ENCODE results near the gene RIMBP2.

The RIMBP2 gene

DNA sequence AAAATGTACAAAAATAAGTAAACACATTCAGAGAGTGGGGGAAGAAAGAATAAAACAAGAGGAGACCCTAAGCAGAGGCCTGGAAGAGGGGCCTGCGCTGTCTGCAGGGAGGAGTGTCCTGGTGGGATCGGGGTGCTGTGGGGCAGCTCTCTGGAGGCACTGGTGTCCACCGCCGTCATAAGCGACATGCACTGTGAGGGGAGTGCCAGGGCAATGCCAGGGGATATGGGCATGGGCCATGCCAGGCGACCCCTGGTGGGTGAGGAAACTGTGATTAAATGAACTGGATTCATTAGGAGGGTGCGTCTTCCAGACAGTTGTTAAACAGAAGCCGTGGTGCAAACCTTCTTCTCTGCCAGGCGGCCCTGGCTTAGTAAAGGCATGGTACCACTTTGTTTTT, 261.8 kb downstream of the RIMBP2 start:
- DNase-seq, result no peak

DNA sequence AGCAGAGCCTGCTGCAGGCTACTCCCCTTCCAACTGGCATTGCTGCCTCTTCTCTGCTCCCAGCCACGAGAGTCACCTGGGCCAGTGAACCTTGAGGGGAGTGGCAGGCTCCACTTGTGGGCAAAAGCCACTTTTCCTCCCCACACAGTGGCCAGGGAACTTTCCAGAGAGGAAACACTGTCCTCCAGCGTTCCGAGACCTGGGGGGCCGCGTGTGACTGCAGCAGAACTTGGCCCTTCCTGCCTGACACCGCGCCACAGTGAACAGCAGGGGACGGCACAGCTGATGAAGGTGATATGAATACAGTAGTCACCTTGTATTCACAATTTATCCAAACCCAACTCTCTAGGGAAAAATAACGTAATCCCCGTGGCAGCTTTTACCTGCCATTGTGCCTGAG, 263.6 kb downstream of the RIMBP2 start:
- DNase-seq, result no peak

DNA sequence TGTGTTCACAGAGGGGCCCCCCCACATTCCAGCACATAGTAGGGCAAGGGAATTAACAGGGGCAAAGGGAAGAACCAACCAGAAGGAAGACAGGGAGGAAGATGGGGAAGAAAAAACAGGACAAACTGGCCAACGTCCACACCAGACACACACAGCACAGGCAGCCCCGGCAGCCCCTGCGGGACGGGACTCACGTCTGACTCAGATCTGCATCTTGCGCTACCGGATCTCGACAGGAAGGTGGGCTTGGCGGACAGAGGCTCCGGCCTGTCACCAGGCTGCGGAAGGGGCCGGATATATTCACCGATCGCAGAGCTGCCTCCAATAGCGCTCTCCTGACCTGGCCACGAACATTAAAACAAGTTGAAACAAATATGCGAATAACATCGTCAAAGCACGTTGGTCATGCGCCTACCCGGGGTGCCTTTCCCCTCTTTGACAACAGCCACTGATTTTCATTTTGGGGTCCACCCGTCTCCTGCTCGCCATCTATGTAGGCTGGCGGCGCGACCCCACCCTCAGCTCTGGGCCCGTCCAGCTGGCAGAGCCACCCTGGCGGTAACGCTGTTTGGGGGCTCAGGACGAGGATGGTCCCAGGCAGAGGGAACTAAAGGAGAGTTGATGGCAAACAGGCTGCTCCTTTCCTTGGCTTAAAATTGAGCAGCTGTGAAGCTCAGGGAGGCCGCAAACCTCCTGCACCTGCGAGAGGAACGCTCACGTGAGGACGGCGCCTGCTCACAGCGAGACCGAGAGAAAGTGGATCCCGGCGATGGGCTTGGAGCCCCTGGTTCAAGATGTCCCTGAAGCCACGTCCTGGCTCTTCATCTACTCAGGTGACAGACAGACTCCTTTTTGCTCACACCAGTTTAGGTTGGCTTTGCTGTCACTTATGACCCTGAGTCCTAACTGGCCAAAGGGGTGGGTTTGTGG, 264.8 kb downstream of the RIMBP2 start:
- DNase-seq, result no peak

DNA sequence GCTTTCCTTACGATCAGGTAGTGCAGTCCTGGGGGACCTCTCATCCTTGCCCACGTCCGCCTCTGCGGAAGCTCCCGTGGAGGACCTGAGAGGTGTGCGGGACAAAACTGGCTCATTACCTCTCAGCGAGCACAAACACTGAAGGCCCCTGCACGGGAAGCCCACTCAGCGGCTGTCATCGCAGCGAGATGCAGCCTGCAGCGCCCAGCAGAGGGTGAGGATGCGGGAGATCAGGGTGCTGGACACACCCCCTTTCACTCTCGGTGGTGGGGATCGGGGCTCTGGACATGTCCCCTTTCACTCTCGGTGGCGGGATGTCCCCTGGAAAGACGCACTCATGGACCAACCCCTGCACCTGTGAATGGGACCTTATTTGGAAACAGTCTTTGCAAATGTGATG, 266.8 kb downstream of the RIMBP2 start:
- DNase-seq, result no peak

DNA sequence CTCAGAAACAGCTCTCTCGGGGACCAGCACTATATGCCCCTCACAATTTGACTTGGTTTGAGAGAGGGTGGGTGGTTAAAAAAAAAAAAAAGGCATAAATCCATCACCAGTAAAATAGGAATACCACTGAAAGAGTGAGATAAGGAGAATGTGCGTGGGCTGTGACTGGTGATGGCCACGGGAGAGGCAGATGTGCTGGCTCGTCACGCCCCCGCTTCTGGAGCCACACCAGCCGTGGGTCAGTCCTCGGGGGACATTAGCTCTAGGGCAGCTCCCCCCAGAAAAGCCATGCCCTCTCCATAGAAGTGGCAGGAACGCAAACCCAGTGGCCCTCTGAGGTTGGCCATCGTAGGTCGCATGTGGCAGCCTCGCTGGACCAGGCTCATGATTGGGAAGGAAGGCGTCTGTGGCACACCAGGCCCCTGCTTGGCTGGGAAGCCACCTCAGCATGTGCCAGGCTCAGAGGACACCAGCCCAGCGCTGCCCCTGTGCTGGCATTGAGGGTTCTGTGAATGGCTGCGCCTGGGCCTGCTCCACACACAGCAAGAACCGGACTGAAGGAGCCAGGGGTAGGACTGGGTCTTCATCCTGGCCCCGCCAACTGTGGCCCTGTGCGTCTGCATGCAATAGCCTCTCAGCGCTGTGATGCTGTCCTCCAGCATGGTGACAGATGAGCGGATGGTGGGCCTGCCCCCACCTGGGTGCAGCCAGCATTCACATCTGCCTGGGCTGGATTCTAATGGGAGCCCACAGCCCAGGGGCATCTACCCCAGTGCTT, 267.9 kb downstream of the RIMBP2 start:
- DNase-seq, result no peak

DNA sequence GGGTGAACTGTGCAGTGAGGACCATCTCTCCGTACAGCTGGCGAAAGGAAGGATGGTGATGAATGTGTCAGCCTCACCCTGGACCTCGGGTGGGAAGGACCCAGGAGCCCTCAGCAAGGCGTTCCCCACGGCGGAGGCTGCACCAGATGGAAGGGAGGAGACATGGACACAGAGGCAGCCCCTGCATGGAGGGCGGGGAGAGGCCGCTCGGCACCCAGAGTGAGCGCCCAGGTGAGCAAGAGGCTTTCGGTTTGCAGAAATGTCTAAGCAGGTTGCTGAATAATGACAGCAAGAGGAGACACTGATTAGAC, 268.5 kb downstream of the RIMBP2 start:
- no peak for DNase-seq

DNA sequence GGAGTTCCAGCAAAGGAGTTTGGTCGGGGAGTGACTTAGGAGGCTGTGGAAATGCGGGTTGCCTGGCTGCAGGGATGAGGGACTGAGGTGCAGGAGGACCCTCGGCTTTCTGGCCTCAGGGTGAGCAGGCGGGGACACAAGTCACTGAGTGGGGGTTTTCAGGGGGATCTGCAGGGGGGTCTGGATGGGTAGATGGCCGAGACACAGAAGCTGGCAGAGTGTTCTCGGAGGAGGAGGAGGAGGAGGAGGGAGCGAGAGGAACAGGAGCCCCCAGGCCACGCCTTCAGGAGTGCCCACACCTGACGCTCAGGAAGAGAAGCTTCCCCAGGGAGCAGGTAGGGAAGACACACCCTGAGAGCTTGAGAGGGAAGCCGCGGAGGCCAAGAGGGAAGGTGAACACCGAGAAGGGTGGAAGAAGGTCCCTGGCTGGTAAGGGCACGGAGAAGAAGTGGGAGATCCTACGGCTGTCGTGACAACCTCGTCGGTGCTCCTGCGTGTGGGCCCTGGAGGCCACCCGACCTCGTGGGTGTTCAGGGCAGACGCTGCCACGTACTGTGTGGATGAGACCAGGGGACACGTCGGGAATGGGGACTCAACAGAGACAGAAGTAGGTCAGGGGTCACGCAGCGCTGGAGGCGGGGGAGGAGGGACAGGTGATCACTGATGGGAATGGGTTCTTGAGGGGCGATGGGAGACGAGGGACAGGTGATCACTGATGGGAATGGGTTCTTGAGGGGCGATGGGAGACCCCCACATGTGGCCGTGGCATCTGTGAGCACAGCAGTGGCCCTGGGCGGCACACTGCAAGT, 269.0 kb downstream of the RIMBP2 start:
- no peak for DNase-seq

DNA sequence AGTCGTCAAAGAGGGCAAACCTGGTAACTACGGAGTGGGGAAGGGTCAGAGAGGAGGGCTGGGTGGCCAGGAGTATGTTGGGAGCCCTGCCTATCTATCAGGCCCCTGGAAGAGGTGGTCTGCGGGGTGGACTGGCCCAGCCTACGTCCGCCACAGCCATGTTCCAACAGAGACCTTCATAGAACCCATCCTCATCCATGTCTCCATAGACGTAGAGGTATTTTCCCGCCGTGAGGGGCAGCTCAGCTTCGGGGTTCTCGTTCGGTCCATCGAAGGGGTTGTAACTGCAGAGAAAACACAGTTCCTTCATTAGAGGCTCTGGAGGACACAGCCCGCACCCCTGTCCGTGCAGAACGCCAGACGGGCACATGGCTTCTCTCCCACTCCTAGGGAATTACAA, 271.1 kb downstream of the RIMBP2 start:
- no peak for DNase-seq

DNA sequence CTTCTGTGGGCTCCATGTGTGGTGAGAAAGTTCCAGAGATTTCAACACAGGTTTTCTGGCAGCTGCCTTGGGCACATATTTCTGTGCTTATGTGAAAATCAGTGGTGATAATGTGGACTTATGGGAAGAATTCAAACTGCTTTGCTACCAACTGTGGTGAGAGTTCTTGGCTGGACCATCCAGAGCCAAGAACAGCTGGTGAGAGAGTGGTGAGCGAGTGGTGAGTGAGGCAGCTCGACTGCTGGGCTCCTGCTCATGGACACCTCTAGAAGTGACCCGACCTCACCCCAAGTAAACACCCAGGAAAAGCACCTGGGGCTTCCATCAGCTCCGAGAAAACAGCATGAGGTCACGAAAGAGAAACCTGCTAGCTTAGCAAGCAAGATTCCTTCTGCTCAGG, 272.0 kb downstream of the RIMBP2 start:
- no peak for DNase-seq

DNA sequence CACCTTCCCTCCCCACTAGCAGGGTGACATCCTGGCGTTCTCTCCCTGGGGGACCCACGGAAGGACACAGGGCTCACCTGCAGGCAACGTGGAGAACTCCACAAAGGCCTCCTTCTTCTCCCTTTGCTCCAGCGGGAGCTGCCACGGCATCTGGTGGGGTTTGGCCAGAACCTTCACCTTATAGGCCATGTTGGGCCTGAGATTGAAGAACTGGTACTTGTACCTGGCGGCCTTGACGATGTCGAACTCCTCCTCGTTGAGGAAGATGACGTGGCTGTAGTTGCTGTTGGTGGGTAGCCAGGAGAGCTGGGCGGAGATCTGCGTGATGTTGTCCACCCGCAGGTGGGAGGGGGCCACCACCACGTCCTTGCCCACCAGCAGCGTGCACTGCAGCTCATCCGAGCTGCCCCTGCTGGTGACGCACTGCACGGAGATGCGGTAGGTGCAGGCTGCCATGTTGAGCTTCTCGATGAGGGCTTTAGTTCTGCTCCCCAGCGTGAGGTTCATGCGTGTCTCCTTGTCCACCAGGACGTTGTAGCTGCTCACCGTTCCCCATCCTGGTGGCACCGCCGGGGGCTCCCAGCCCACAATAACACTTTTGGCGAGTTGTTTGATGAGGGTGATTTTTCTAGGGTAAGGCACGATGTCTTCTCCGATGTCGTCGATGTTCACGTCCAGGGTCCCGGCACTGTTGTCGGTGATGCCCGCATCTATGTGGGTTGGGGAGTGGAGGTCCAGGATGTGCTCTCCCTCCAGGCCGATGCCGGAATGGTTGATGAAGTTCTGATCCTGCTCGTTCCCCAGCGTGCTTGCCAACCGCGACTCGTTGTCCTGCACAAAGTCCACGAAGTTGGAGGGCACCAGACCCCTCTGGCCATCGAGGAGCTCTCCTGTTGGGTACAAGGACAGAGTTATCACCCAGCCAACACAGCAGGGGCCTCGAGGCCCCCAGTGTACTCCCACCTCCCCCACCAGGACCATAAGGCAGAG, 274.0 kb downstream of the RIMBP2 start:
- DNase-seq, result no peak

DNA sequence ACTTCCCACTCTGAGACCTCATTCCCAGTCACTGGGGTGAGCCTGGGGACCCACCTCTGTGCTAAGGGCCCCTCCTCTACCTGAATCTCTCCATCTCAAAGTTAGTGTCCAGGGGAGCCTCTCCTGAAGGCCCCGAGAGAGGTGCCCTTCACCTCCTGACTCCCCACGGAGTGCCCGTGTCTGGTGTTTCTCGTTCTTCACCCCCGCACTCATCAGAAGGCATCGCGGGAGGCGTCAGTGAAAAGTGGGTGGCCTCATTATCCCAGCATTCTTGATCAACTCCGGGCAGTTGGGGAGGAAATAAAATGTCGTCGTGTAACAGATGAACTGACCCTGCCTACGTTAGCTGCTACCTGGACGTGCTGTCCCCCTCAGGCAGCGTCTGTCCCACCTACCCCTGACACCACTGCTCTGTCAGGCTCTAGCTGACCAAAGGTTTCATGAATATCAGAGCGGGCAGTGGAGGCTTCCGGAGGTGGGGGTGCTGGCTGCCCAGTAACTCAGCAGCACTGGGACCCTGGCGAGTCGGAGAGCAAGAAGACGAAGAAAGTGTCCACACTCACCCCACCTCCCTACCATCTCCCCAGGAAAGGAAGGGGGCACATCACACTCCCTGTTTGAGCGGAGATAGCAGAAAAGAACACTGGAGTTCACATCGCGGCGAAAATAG, 275.6 kb downstream of the RIMBP2 start:
- no peak for DNase-seq

DNA sequence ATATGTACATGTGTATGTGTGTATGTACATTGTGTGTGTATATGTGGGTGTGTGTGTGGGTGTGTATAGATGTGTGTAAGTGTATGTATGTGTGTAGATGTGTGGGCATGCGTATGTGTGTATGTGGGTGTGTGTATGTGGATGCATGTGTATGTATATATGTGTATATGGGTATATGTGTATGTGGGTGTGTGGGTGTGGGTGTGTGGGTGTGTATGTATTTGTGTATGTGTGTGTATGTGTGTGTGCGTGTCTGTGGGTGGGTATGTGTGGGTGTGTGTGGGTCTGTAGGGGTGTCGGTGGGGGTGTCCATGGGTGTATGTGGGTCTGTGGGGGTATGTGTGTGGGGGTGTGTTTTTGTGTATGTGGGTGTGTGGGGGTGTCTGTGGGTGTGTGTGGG, 276.8 kb downstream of the RIMBP2 start:
- no peak for DNase-seq

DNA sequence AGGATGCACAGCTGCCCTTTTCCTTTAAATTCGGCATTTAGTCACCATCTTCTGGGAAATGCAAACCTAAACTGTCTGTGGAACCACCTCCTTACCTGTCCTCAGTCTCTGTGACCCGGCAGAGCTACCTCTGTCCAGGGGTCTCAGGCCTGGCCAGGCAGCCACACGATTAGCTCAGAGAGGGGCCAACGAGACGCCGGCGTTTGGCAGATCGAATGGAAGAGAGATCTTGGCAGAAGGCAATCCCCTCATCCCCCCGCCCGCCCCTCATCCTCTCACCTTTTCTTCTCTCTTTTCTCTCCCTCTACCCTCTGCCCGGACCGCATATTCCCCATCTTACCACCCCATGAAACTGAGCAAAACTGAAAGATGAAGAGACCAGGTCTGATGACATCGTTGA, 277.4 kb downstream of the RIMBP2 start:
- no peak for DNase-seq

DNA sequence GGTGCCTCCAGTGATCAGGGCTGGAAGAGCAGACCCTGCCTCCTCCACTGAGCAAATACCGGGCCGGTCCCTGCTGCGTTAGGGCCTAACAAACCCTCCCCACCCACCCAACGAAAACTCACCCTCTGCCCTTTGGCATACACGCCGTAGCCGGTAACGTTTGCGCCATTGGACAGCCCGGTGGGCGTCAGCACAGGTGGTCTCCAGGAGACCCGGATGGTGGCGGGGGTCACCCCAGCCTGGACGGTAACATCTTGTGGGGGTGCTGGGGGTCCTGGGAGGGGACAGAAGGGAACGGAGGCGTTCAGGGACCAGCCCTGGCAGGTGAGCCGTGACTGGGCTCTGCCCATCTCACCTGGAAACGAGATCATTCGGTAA, 277.9 kb downstream of the RIMBP2 start:
- no peak for DNase-seq

DNA sequence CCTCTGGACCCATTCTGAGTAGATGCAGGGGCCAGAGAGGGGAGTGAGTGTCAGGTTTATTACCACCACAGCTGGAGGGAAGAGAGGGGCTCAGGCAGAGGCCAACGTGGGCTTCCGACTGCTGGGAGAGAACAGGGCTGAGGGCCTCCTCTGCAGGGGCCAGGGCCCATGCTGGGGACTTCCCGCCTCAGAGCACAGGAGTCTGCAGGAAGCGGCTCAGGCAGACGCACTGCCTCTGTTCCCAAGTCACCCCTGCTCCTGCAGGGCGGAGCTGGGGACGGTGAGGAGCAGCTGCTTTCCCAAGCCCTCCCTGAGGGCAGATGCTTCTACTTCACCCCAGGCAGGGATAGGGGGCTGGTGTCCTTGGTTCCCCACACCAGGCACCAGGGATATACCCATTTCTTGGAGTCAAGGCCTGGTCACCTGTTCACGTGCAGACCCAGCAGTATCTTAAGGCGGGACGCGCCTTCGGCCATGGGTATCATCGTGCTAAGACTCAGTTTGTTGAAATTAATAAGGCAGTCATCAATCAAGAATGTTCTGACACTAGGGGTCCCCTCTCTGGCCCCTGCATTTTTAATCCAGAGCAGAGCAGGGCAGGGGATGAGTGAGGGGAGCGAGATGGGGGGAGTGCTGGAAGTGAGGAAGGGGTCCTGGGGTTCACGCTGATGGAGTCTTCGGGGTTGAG, 278.4 kb downstream of the RIMBP2 start:
- no peak for DNase-seq

DNA sequence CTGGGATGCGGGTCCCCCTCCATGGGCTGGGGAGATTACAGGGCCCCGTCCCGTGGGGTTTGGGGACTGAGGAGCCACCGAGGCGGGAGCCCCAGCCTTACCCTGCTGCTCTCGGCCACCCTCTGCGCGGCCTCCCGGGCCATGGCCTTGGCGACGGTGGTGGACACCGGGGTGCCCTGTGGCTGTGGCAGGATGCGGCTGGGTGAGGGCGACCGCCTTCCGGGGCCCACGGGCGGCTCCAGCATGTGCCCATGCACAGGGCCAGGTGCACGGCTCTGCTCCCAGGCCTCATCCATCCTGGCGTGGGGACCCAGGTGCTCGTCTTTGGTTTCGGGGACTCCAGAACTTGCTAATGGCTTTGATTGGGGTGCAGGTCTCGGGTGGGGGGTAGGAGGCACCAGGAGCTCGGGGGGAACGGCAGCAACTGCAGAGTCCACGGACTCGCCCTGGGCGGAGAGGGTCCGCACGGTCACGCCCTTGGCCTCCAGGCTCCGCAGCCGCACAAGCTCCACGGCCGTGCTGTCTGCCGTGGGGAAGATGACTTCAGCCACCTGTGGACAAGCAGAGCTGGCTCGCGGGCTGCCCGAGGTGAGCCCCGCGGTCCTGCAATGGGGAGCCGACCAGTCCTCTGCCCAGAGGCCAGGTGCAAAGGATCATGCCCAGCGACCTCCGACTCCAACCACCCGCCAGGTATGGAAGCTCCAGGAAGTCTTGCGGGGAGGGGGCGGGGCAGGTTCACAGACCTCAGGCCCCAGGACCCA, 279.2 kb downstream of the RIMBP2 start:
- DNase-seq, result no peak

DNA sequence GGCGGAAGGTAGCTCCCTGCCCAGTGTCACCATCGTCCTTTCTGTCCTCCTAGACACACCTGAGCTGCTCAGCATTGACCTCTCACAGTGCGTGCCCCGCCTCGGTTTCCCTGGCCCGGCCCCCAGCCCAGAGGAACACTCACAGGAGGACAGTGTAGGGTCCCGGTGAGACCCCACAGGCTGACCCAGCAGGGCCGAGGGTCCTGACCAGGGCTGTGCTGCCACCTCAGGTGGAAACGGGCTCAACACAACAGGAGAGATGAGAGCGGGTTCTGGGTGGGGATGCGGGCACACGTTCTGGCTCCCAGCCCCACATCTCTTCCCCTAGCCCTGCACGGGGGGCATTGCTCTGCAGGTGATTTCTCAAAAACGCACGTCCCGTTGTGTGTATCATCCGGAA, 280.3 kb downstream of the RIMBP2 start:
- no peak for DNase-seq

DNA sequence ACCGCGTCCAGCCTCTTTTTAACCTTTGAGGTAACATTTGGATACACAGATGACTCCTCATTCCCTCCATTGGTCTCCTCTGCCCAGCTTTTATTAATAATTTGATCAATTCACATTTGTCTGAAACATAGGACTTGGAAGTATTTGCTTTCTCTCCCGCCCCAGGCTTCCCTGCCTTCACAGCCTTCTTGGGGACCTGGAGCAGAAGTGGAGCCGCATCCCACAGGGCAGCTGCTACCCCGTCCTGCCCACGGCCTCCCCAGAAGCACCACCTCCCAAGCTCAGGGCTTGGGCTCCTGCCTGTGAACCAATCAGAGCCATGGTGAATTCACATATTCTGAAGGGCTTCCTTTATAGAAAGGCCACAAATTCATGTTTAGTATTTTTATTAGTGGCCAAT, 280.8 kb downstream of the RIMBP2 start:
- DNase-seq, result no peak

DNA sequence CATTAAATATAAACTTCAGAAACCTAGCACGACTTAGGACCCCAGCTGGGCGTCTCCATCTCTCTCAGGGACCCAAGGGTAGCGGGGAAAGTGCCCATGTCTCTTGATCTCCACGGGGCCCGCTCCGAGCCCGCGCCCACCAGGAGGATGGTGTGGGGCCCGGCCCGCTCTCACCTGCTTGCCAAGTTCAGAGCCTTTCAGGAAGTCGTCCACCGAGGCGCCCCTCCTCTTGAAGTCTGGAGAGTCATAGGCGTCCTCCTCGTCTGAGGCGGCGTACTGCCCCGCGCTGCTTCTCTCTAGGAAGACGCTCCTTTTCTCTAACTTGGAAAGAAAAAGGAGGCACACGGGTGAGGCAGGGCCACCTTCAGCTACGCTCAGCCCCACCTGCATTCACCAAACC, 281.5 kb downstream of the RIMBP2 start:
- DNase-seq, result no peak

DNA sequence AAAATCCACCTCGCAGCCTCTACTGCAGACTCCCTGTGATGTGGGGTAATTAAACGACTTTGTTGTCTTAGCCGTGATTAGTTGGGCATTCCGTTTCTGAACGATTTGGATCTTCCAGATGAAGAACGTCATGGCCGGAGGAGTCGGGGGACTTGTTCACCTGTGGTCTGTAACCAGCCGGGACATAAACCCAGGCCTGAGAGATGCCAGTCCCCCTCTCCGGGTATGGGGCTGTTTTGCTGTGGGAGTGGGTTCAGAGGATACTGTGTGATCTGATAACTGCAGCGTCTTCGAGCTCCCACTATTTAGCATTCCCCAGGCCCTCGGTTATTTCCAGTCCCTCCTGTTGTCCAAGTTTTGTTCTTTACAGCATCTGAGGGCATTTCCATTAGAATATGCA, 282.3 kb downstream of the RIMBP2 start:
- DNase-seq, result no peak
